DOHH2 (cell line): ENCODE measurements around the gene HEXIM1.

ENCODE experiments used
- H3F3A ChIP-seq: fragments of 200-600 bp; sonication (generic), shearing (Covaris generic); 2 replicates; pipeline ENCODE4 v1.6.0; 2016; ENCODE audit warnings: antibody characterized with exemption, mild to moderate bottlenecking; ENCODE audit not compliant: control insufficient read depth, insufficient read depth
- H3K27ac ChIP-seq: fragments of 200-600 bp; sonication (generic); 2 replicates; pipeline ENCODE4 v1.5.1; 2014; ENCODE audit warnings: low read depth, mild to moderate bottlenecking, low read length, moderate library complexity
- H3K27me3 ChIP-seq: fragments of 200-600 bp; sonication (generic); 2 replicates; pipeline ENCODE4 v1.6.1; 2014; ENCODE audit warnings: mild to moderate bottlenecking, low read length, mixed read lengths; ENCODE audit not compliant: control insufficient read depth
- H3K36me3 ChIP-seq: fragments of 200-600 bp; sonication (generic); 2 replicates; pipeline ENCODE4 v1.6.1; 2014; ENCODE audit warnings: mild to moderate bottlenecking, low read length, moderate library complexity, mixed read lengths; ENCODE audit not compliant: control insufficient read depth
- H3K4me1 ChIP-seq: fragments of 200-600 bp; sonication (generic); 2 replicates; pipeline ENCODE4 v1.6.1; 2014; ENCODE audit warnings: mild to moderate bottlenecking, low read length, mixed read lengths; ENCODE audit not compliant: control insufficient read depth
- H3K4me2 ChIP-seq: fragments of 200-600 bp; sonication (generic); 2 replicates; pipeline ENCODE4 v1.6.0; 2014; ENCODE audit warnings: mild to moderate bottlenecking, low read length, moderate library complexity
- H3K4me3 ChIP-seq: fragments of 200-600 bp; sonication (generic); 2 replicates; pipeline ENCODE4 v1.5.1; 2014; ENCODE audit warnings: mild to moderate bottlenecking, low read length, mixed read lengths
- H3K79me2 ChIP-seq: fragments of 200-600 bp; sonication (generic); 2 replicates; pipeline ENCODE4 v1.6.1; 2014; ENCODE audit warnings: mild to moderate bottlenecking, low read length, mixed read lengths; ENCODE audit not compliant: control insufficient read depth
- H3K9me2 ChIP-seq: fragments of 200-600 bp; sonication (generic); replicated peaks from 2 replicates; pipeline ENCODE4 v1.6.1; 2014; ENCODE audit warnings: mild to moderate bottlenecking, low read length, mixed read lengths; ENCODE audit not compliant: control insufficient read depth
- H3K9me3 ChIP-seq: fragments of 200-600 bp; sonication (generic); 2 replicates; pipeline ENCODE4 v1.6.1; 2014; ENCODE audit warnings: antibody characterized with exemption, low read length, mixed read lengths; ENCODE audit not compliant: control insufficient read depth, insufficient read depth
- H4K20me1 ChIP-seq: fragments of 200-600 bp; sonication (generic); 2 replicates; pipeline ENCODE4 v1.6.0; 2014; ENCODE audit warnings: low read depth, mild to moderate bottlenecking, antibody characterized with exemption, low read length, moderate library complexity; ENCODE audit not compliant: control insufficient read depth, insufficient read depth
- CTCF ChIP-seq: fragments of 200-600 bp; sonication (generic); IDR thresholded peaks from one replicate; pipeline ENCODE4 v1.5.1; 2014; ENCODE audit warnings: antibody characterized with exemption, mild to moderate bottlenecking, low read depth, low read length; ENCODE audit not compliant: poor library complexity, severe bottlenecking
- EZH2phosphoT487 ChIP-seq: fragments of 200-600 bp; sonication (generic); IDR thresholded peaks from 2 replicates; pipeline ENCODE4 v1.6.1; 2017; ENCODE audit warnings: borderline replicate concordance, mild to moderate bottlenecking, antibody characterized with exemption, low read length, moderate library complexity, mixed read lengths

Gene HEXIM1

GRCh38 chr17:45127207-45127547 is 21.1 kb upstream of the HEXIM1 start:
- no peak for TF ChIP-seq EZH2phosphoT487
- no peak for TF ChIP-seq CTCF
- no peak overlapping the region for H3K4me2 ChIP-seq
- H4K20me1 ChIP-seq, result 0 out of 2 replicates have a peak, but pooled peaks cover 4% of the 10 kb centered on the region
- H3K9me2 ChIP-seq, result no peaks in the 10 kb centered on the region
- H3K4me3 ChIP-seq, result no peak overlapping the region
- peaks cover 6% of the 10 kb centered on the region; the same call in 1 of the 2 replicates for H3K4me1 ChIP-seq
- no peaks in the 10 kb centered on the region for H3K36me3 ChIP-seq
- H3K27me3 ChIP-seq, result peaks cover 16% of the 10 kb centered on the region
- no peaks in the 10 kb centered on the region for H3F3A ChIP-seq
- H3K79me2 ChIP-seq, result no peaks in the 10 kb centered on the region
- H3K27ac ChIP-seq, result no peak overlapping the region
- no peaks in the 10 kb centered on the region for H3K9me3 ChIP-seq

- H3K79me2 ChIP-seq, result no peaks in the 10 kb centered on the region
- H3K4me1 ChIP-seq, result peaks cover 8% of the 10 kb centered on the region
- no peaks in the 10 kb centered on the region for H3K9me3 ChIP-seq
- H3K9me2 ChIP-seq, result no peaks in the 10 kb centered on the region
- H3F3A ChIP-seq, result no peaks in the 10 kb centered on the region
- TF ChIP-seq CTCF (no peak), EZH2phosphoT487 (no peak)
- H3K36me3 ChIP-seq, result no peaks in the 10 kb centered on the region
- peaks cover 16% of the 10 kb centered on the region for H3K27me3 ChIP-seq
- H3K4me3 ChIP-seq, result no peak overlapping the region
- no peak overlapping the region for H3K27ac ChIP-seq
- H3K4me2 ChIP-seq, result no peak overlapping the region
- H4K20me1 ChIP-seq, result 0 out of 2 replicates have a peak, but pooled peaks cover 4% of the 10 kb centered on the region
Measured at GRCh38 chr17:45127548-45128300, 20.6 kb upstream of the HEXIM1 start.

- no peaks in the 10 kb centered on the region for H3F3A ChIP-seq
- H3K9me2 ChIP-seq, result no peaks in the 10 kb centered on the region
- TF ChIP-seq EZH2phosphoT487 (no peak), CTCF (no peak)
- H3K27me3 ChIP-seq, result peaks cover 16% of the 10 kb centered on the region
- H3K36me3 ChIP-seq, result no peaks in the 10 kb centered on the region
- H4K20me1 ChIP-seq, result 0 out of 2 replicates have a peak, but pooled peaks cover 4% of the 10 kb centered on the region
- H3K4me3 ChIP-seq, result no peak overlapping the region
- H3K4me2 ChIP-seq, result no peak overlapping the region
- peaks cover 12% of the 10 kb centered on the region for H3K4me1 ChIP-seq
- no peaks in the 10 kb centered on the region for H3K9me3 ChIP-seq
- H3K79me2 ChIP-seq, result no peaks in the 10 kb centered on the region
- H3K27ac ChIP-seq, result no peak overlapping the region
Measured at GRCh38 chr17:45128331-45128730, 19.9 kb upstream of the HEXIM1 start.
